Mammary epithelial cell (primary cell): ENCODE data around the gene ARPC1B.

Experiments used
- EZH2 ChIP-seq: IDR thresholded peaks from 2 replicates; pipeline ENCODE4 v1.6.1; 2012; ENCODE audit warnings: low read length, inconsistent platforms, borderline replicate concordance
- TF ChIP-seq, protein P1 (sequence below), 2 donors: IDR thresholded peaks in 1 of 2; conservative IDR thresholded peaks in 1 of 2; 2 replicates each; pipeline ENCODE4 v1.5.1; 2011 to 2012; ENCODE audit warnings: inconsistent platforms in 2 of 2, low read length in 2 of 2, mild to moderate bottlenecking in 2 of 2, control low read depth in 1 of 2, low read depth in 1 of 2; ENCODE audit not compliant: insufficient read depth in 1 of 2; ENCODE audit errors: extremely low read depth in 1 of 2

DNA sequence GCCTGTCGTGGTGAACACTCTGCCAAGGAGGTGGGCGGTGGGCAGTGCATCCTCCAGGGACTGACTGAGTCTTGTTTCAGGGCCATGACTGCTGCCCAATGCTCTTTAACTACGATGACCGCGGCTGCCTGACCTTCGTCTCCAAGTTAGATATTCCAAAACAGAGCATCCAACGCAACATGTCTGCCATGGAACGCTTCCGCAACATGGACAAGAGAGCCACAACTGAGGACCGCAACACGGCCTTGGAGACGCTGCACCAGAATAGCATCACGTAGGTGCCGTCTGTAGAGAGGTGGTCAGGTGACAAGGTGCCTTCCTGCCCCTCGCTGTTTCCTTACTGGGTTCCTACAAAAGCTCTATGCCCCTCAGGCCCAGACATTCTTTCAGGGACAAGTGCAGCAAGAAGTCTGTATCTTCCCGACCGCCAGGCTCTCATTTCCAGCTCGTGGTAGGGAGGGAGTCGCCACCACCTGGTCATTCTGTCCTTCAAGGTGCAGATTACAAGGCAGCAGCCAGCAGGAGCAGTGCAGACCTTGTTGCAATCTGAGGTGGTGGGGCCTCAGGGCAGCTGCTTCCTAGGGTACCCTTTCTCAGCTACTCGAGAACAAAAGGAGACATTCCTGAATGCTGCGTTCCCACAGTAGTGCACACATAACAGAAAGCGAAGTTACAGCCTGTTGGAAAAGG is 14.9 kb upstream of the ARPC1B start:
- TF ChIP-seq EZH2: no peak
- TF ChIP-seq, protein P1, sequence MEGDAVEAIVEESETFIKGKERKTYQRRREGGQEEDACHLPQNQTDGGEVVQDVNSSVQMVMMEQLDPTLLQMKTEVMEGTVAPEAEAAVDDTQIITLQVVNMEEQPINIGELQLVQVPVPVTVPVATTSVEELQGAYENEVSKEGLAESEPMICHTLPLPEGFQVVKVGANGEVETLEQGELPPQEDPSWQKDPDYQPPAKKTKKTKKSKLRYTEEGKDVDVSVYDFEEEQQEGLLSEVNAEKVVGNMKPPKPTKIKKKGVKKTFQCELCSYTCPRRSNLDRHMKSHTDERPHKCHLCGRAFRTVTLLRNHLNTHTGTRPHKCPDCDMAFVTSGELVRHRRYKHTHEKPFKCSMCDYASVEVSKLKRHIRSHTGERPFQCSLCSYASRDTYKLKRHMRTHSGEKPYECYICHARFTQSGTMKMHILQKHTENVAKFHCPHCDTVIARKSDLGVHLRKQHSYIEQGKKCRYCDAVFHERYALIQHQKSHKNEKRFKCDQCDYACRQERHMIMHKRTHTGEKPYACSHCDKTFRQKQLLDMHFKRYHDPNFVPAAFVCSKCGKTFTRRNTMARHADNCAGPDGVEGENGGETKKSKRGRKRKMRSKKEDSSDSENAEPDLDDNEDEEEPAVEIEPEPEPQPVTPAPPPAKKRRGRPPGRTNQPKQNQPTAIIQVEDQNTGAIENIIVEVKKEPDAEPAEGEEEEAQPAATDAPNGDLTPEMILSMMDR (conservative IDR thresholded peaks at IDR 0.05 in 1 of 2, IDR thresholded peaks at IDR 0.05 in 1 of 2; ENCODE audit: extremely low read depth in 1 of 2, insufficient read depth in 1 of 2, low read depth in 1 of 2, low read length in 2 of 2): no peak
